ENCODE data around the gene DTNBP1. TPM values are rescaled to one million over a fixed set of nuclear protein-coding genes. Genes with fewer than 3 reads are reported as not detected.

DTNBP1 gene
- total RNA-seq, 3 donors from 2014 or later = 19.6 to 31.8 (median 25.0) TPM

- TF ChIP-seq CTCF (IDR thresholded peaks at IDR 0.05) = peak; percentile 84
These were observed 171.4 kb downstream of the DTNBP1 start for GRCh38 chr6:15491255-15491985.

GRCh38 chr6:15490242-15491100 is 172.4 kb downstream of the DTNBP1 start:
- Histone ChIP-seq H3K4me1 (ENCODE audit: low read depth) (no peaks in the 10 kb centered on the region), H3K4me3 (no peak overlapping the region), H3K9me3 (no peaks in the 10 kb centered on the region), H3K36me3 (ENCODE audit: low read depth) (no peaks in the 10 kb centered on the region)
- no peak for DNase-seq
- no peak for TF ChIP-seq CTCF (IDR thresholded peaks at IDR 0.05)
- intact Hi-C loops (cut with DNase I, micrococcal nuclease) = no loop called here
- ATAC-seq = no peak

More at GRCh38 chr6:15491255-15491985, 171.4 kb downstream of the DTNBP1 start:
- no peaks in the 10 kb centered on the region for H3K9me3 ChIP-seq
- DNase-seq (peak; percentile 64 to 83 (median 72)), ATAC-seq (peak; percentile 78)
- H3K36me3 ChIP-seq (ENCODE audit: low read depth) = no peaks in the 10 kb centered on the region
- H3K4me1 ChIP-seq (ENCODE audit: low read depth) = no peaks in the 10 kb centered on the region
- intact Hi-C loops (cut with DNase I, micrococcal nuclease) = no loop called here
- H3K4me3 ChIP-seq = no peak overlapping the region

- Histone ChIP-seq H3K36me3 (ENCODE audit: low read depth) (no peaks in the 10 kb centered on the region), H3K4me3 (no peak overlapping the region), H3K4me1 (ENCODE audit: low read depth) (no peaks in the 10 kb centered on the region), H3K9me3 (no peaks in the 10 kb centered on the region)
- intact Hi-C loops (cut with DNase I, micrococcal nuclease) = no loop called here
- TF ChIP-seq CTCF (IDR thresholded peaks at IDR 0.05) = no peak
- DNase-seq (peak in 1 of 3 donors; percentile 33), ATAC-seq (no peak)
These were observed 173.4 kb downstream of the DTNBP1 start for GRCh38 chr6:15489261-15489962.

GRCh38 chr6:15487262-15487661 is 175.6 kb downstream of the DTNBP1 start:
- no peak for TF ChIP-seq CTCF (IDR thresholded peaks at IDR 0.05)
- no peaks in the 10 kb centered on the region for H3K9me3 ChIP-seq
- intact Hi-C loops (cut with DNase I, micrococcal nuclease) = no loop called here
- H3K4me3 ChIP-seq = no peak overlapping the region
- ATAC-seq (no peak), DNase-seq (peak in 1 of 3 donors; percentile 43)
- H3K4me1 ChIP-seq (ENCODE audit: low read depth) = no peaks in the 10 kb centered on the region
- no peaks in the 10 kb centered on the region for H3K36me3 ChIP-seq (ENCODE audit: low read depth)

GRCh38 chr6:15485936-15486335 is 176.9 kb downstream of the DTNBP1 start:
- H3K9me3 ChIP-seq = no peaks in the 10 kb centered on the region
- no peak for TF ChIP-seq CTCF (IDR thresholded peaks at IDR 0.05)
- H3K4me3 ChIP-seq = no peak overlapping the region
- H3K36me3 ChIP-seq (ENCODE audit: low read depth) = no peaks in the 10 kb centered on the region
- DNase-seq (no peak), ATAC-seq (no peak)
- H3K4me1 ChIP-seq (ENCODE audit: low read depth) = no peaks in the 10 kb centered on the region
- intact Hi-C loops (cut with DNase I, micrococcal nuclease) = no loop called here
